KMS-11 (cell line): ENCODE data around the gene NOP16.
"Not testable (repeated sequence)": the region's sequence is repeated elsewhere in the genome, so short reads cannot be mapped to it uniquely, and the experiment has no call there.

ENCODE experiments used
- H2AFZ ChIP-seq: fragments of 200-600 bp; sonication (generic); 2 replicates; pipeline ENCODE4 v1.6.1; 2016; ENCODE audit warnings: antibody characterized with exemption, mixed run types, low read depth
- H3K27ac ChIP-seq: fragments of 200-600 bp; sonication (generic); 2 replicates; pipeline ENCODE4 v1.6.1; 2016; ENCODE audit warnings: mild to moderate bottlenecking, mixed run types
- H3K27me3 ChIP-seq: fragments of 200-600 bp; sonication (generic); 2 replicates; pipeline ENCODE4 v1.6.1; 2017; ENCODE audit warnings: mild to moderate bottlenecking, low read depth, mixed run types, moderate library complexity; ENCODE audit not compliant: insufficient read depth
- H3K36me3 ChIP-seq: fragments of 200-600 bp; sonication (generic); 2 replicates; pipeline ENCODE4 v1.6.1; 2017; ENCODE audit warnings: mild to moderate bottlenecking, mixed run types; ENCODE audit not compliant: insufficient read depth
- H3K4me1 ChIP-seq: fragments of 200-600 bp; sonication (generic); 2 replicates; pipeline ENCODE4 v1.6.1; 2016; ENCODE audit warnings: mild to moderate bottlenecking, low read depth, mixed run types; ENCODE audit not compliant: poor library complexity, severe bottlenecking
- H3K4me2 ChIP-seq: fragments of 200-600 bp; sonication (generic); 2 replicates; pipeline ENCODE4 v1.7.0; 2016; ENCODE audit warnings: mild to moderate bottlenecking, mixed run types
- H3K4me3 ChIP-seq: fragments of 200-600 bp; sonication (generic); IDR thresholded peaks from 2 replicates; pipeline ENCODE4 v1.6.1; 2017; ENCODE audit warnings: low read depth, low read length, mixed read lengths; ENCODE audit not compliant: insufficient read depth
- H3K79me2 ChIP-seq: fragments of 200-600 bp; sonication (generic); 2 replicates; pipeline ENCODE4 v1.6.1; 2016; ENCODE audit warnings: low read depth, mixed run types; ENCODE audit not compliant: insufficient read depth
- H3K9ac ChIP-seq: fragments of 200-600 bp; sonication (generic); 2 replicates; pipeline ENCODE4 v1.6.1; 2016; ENCODE audit warnings: mild to moderate bottlenecking, mixed run types
- H4K20me1 ChIP-seq: fragments of 200-600 bp; sonication (generic); 2 replicates; pipeline ENCODE4 v1.6.1; 2016; ENCODE audit warnings: mild to moderate bottlenecking, mixed run types; ENCODE audit not compliant: insufficient read depth
- TF ChIP-seq, protein P1 (sequence below): fragments of 200-600 bp; sonication (generic); conservative IDR thresholded peaks from 2 replicates; pipeline ENCODE4 v1.6.1; 2017; ENCODE audit warnings: low read depth, mild to moderate bottlenecking, antibody characterized with exemption, low read length, moderate library complexity, mixed read lengths

NOP16 gene

DNA sequence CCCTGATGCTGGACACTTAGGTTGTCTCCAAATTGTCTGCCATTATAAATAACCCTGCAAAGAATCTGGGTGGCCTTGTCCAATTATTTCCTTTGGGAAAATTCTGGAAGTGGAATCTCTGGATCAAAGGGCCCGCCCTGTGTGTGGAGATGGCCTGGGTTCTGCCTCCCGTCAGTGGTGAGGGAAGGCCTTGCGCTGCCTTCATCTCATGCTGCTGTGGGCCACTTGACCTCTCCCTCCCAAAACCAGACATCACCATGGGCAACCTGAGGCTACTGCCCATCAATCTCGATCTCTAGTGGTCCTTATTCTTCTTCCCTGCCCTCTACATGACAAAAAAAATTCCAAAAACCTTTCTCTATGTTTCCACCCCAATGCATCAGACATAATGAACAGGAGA is 21.4 kb upstream of the NOP16 start:
- no peak overlapping the region for H3K4me3 ChIP-seq
- no peak overlapping the region for H2AFZ ChIP-seq
- no peak overlapping the region for H3K27ac ChIP-seq
- peaks cover 5% of the 10 kb centered on the region for H3K79me2 ChIP-seq
- no peaks in the 10 kb centered on the region for H4K20me1 ChIP-seq
- no peaks in the 10 kb centered on the region for H3K27me3 ChIP-seq
- H3K4me2 ChIP-seq, result no peak overlapping the region
- peaks cover 55% of the 10 kb centered on the region for H3K4me1 ChIP-seq
- H3K36me3 ChIP-seq, result no peaks in the 10 kb centered on the region
- no peak overlapping the region for H3K9ac ChIP-seq
- TF ChIP-seq, protein P1, sequence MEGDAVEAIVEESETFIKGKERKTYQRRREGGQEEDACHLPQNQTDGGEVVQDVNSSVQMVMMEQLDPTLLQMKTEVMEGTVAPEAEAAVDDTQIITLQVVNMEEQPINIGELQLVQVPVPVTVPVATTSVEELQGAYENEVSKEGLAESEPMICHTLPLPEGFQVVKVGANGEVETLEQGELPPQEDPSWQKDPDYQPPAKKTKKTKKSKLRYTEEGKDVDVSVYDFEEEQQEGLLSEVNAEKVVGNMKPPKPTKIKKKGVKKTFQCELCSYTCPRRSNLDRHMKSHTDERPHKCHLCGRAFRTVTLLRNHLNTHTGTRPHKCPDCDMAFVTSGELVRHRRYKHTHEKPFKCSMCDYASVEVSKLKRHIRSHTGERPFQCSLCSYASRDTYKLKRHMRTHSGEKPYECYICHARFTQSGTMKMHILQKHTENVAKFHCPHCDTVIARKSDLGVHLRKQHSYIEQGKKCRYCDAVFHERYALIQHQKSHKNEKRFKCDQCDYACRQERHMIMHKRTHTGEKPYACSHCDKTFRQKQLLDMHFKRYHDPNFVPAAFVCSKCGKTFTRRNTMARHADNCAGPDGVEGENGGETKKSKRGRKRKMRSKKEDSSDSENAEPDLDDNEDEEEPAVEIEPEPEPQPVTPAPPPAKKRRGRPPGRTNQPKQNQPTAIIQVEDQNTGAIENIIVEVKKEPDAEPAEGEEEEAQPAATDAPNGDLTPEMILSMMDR, result no peak

DNA sequence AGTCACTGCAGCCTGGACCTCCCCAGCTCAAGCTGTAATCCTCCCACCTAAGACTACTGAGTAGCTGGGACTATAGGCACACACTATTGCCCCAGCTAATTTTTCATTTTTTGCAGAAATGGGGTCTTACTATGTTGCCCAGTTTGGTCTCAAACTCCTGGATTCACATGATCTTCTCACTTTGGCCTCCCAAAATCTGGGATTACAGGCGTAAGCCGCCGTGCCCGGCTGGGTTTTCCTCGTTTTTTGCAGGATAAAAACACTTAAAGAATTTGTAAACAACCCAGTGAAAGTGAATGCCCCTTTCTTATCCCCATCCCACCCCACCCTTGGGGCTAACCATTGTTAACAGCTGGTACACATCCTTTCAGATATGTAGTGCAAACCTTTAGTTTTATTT is 20.2 kb upstream of the NOP16 start:
- Histone ChIP-seq H3K36me3 (no peaks in the 10 kb centered on the region), H3K4me2 (no peak overlapping the region; the same call in 1 of the 2 replicates), H3K79me2 (no peaks in the 10 kb centered on the region; the same call in 1 of the 2 replicates), H3K9ac (no peak overlapping the region), H3K27ac (no peak overlapping the region; the same call in 1 of the 2 replicates), H4K20me1 (no peaks in the 10 kb centered on the region), H3K27me3 (no peaks in the 10 kb centered on the region), H3K4me3 (no peak overlapping the region), H2AFZ (no peak overlapping the region), H3K4me1 (peaks cover 54% of the 10 kb centered on the region)
- TF ChIP-seq, protein P1, result no peak

DNA sequence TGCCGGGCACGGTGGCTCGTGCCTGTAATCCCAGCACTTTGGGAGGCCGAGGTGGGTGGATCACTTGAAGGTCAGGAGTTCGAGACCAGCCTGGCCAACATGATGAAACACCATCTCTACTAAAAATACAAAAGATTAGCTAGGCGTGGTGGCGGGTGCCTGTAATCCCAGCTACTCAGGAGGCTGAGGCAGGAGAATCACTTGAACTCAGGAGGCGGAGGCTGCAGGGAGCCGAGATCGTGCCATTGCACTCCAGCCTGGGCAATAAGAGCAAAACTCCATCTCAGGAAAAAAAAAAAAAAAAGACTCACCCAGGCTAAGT is 19.8 kb upstream of the NOP16 start:
- peak overlapping the region; percentile 94; the same call in 1 of the 2 replicates for H3K27ac ChIP-seq
- H3K27me3 ChIP-seq, H4K20me1 ChIP-seq, H3K36me3 ChIP-seq, H2AFZ ChIP-seq, H3K9ac ChIP-seq, H3K79me2 ChIP-seq, H3K4me3 ChIP-seq, H3K4me2 ChIP-seq: not testable (repeated sequence)
- H3K4me1 ChIP-seq, result peaks cover 54% of the 10 kb centered on the region

DNA sequence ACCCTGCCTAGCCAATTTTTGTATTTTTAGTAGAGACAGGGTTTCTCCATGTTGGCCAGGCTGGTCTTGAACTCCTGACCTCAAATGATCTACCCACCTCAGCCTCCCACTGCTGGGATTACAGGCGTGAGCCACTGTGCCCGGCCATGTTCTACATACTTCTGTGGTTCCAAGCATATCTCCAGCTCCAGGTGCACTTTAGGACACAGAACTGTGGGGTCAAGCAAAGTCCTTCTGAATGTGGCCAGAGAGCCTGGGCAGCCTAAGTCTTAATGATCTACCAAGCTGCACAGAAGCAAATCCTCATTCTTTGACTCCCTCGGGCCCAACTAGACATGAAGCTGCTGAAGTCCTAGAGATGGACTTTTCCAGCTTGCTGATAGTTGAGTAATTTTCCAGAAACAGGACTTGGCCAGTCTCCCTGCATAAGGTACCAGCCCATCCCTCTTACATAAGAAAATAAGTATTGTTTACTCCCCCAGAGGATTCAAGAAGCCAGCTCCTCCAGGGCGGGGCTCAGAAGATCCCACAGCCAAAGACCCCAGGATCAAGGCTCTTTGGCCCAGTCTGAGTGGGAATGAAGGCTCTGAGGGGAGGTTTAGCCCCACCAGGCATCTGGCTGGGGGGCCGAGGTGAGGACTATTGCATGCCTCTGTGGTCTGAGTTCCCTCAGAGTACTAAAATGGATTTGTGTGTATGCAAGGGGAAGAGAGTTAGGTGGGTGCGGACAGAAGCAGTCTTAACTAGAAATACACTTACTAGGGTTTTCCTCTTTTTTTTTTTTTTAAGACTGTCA is 19.3 kb upstream of the NOP16 start:
- Histone ChIP-seq H3K4me2 (peak overlapping the region; percentile 82), H3K27me3 (no peaks in the 10 kb centered on the region), H3K9ac (peak overlapping the region; percentile 60), H4K20me1 (no peaks in the 10 kb centered on the region), H2AFZ (no peak overlapping the region), H3K27ac (peak overlapping the region; percentile 94), H3K4me3 (no peak overlapping the region), H3K79me2 (no peaks in the 10 kb centered on the region; the same call in 1 of the 2 replicates), H3K36me3 (no peaks in the 10 kb centered on the region), H3K4me1 (peaks cover 54% of the 10 kb centered on the region)
- TF ChIP-seq, protein P1, result no peak

DNA sequence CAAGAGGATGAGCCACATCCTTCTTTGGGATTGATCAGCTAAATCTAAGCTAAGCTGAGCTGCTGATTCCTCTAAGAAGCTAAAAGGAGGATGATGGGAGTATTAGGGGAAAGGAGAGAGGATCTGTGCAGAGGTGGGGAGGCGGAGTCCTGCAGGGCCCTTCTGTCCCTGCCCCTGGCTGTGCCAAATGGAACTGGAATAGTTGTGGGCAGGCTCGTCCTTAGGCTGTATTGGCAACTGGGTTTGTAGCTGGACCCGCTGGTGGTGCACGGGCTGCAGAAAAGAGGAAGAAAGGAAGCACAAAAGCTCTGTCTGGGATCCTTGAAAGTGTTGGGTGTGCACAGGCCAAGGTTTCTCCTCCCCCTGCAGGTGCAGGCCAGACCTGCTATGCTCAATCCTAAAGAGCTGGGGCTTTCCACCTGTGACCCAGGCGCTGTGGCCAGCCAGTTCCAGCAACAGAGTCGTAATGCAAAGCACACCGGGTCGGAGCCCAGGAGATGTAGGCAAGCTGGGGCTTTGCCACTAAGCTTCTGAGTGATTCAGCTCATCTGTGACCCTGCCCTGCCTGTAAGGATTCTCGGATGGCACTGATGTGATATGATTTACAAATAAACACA is 18.1 kb upstream of the NOP16 start:
- H3K27me3 ChIP-seq, result no peaks in the 10 kb centered on the region
- no peaks in the 10 kb centered on the region for H4K20me1 ChIP-seq
- TF ChIP-seq, protein P1, result no peak
- no peaks in the 10 kb centered on the region for H3K36me3 ChIP-seq
- no peak overlapping the region for H2AFZ ChIP-seq
- peak overlapping the region; percentile 60; the same call in 1 of the 2 replicates for H3K9ac ChIP-seq
- peak overlapping the region; percentile 82 for H3K4me2 ChIP-seq
- no peak overlapping the region for H3K4me3 ChIP-seq
- H3K4me1 ChIP-seq, result peaks cover 52% of the 10 kb centered on the region
- peak overlapping the region; percentile 94 for H3K27ac ChIP-seq
- H3K79me2 ChIP-seq, result no peaks in the 10 kb centered on the region
